Fibroblast of the aortic adventitia (primary cell): ENCODE results near the gene GDE1. TPM values are rescaled to one million over a fixed set of nuclear protein-coding genes. Genes with fewer than 3 reads are reported as not detected.
"Not testable (repeated sequence)": the region's sequence is repeated elsewhere in the genome, so short reads cannot be mapped to it uniquely, and the experiment has no call there.

Source experiments
- DNase-seq: peaks from one replicate; pipeline ENCODE4 v3.0.0-alpha.2; 2010; ENCODE audit warnings: low read depth
- H3K4me3 ChIP-seq: 2 replicates; pipeline ENCODE4 v1.5.1; 2011; ENCODE audit warnings: low read depth, mild to moderate bottlenecking, control low read depth, low read length, moderate library complexity
- total RNA-seq: library from RNA; depleted of rRNA; stranded (reverse); fragments of >200 nt; gene quantifications from 2 replicates; pipeline ENCODE4 v1.2.3, GENCODE V29; 2012; ENCODE audit warnings: low replicate concordance
- TF ChIP-seq, protein P1 (sequence below): IDR thresholded peaks from 2 replicates; pipeline ENCODE4 v1.5.1; 2011; ENCODE audit warnings: mild to moderate bottlenecking, low read length, control low read depth, inconsistent platforms; ENCODE audit not compliant: insufficient read depth

GDE1 gene
- total RNA-seq, 1 donor: 59.9 TPM

DNA sequence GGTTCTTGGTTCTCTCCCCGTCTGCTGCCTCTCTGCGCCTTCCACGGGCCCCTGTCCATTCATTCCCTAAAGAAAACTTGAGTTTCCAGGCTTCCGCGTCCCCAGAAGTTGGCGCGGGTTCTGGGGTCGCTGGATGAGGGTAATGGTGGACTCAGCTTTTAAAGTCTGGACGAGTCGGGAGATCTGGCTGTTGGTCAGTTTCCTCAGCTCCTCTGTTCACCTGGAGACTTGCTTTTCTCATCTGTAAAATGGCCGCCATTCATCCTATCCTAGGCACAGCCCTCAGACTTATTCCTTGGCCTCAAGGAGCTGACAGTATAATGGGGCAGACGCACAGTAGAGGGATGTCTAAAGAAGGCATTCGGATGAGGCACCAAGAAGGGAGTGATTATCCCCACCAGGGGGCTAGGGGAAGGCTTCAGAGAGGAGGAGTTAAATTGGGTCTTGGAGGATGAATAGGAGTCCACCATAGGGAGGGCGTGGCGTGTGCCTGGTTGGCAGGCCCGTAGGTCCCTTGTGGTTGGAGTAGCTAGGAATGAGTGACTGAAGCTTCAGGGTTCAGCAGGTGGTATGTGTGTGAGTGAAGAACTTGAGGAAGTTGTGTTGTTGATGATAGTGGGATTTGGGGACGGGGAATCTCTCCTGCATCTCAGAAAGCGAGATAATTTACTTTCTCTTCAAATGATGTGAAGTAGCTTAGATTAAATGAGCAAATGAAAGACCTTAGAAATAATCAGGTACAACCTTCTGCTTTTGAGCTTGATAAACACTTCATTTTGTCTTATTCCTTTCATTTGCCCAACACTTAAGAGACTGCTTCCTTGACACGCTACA is 34.3 kb upstream of the GDE1 start:
- DNase-seq: peak; percentile 30
- peak overlapping the region; percentile 87 for H3K4me3 ChIP-seq
- TF ChIP-seq, protein P1, sequence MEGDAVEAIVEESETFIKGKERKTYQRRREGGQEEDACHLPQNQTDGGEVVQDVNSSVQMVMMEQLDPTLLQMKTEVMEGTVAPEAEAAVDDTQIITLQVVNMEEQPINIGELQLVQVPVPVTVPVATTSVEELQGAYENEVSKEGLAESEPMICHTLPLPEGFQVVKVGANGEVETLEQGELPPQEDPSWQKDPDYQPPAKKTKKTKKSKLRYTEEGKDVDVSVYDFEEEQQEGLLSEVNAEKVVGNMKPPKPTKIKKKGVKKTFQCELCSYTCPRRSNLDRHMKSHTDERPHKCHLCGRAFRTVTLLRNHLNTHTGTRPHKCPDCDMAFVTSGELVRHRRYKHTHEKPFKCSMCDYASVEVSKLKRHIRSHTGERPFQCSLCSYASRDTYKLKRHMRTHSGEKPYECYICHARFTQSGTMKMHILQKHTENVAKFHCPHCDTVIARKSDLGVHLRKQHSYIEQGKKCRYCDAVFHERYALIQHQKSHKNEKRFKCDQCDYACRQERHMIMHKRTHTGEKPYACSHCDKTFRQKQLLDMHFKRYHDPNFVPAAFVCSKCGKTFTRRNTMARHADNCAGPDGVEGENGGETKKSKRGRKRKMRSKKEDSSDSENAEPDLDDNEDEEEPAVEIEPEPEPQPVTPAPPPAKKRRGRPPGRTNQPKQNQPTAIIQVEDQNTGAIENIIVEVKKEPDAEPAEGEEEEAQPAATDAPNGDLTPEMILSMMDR: peak; percentile 29

DNA sequence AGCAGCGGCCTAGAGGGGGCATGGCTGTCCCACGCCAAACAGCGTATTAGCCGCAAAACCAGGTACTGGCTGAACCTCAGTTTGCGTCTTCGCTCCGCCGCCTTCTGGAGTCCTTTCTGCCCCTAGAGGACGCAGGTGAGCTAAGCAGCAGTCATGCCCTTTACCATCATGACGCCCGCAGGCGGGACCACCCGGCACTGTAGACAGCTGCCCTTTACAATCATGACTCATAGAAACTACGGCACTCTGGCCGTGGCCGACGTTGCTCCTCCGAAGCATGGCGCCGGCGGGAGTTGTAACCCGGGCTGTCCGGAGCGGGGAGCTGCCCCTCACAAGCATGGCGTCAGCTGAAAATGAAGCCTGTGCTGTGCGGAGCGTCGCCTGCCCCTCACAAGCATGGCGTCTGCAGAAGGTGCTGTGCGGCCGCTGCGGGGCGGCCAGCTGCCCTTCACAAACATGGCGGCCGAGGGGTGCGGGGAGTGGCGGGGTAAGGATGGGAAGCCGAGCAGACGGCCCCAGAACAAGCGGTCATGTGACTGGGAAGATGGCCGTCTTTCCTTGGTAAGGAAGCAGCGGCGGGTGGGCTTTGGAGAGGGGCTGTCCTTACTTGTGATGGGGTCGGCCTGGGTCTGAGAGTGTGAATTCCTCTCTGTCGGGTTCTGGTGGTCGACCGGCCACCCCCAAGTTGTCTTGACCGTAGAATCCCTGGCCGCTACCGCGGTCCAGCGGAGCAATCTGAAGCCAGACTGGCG is 33.5 kb upstream of the GDE1 start, which contains the start of gene VPS35L:
Gene VPS35L (plus strand): TSS at position 518 of the 752 bp plus-strand sequence. CDS start 27 bp downstream, at position 545.
- TF ChIP-seq, protein P1: peak; percentile 72
- peak; percentile 99 for DNase-seq

DNA sequence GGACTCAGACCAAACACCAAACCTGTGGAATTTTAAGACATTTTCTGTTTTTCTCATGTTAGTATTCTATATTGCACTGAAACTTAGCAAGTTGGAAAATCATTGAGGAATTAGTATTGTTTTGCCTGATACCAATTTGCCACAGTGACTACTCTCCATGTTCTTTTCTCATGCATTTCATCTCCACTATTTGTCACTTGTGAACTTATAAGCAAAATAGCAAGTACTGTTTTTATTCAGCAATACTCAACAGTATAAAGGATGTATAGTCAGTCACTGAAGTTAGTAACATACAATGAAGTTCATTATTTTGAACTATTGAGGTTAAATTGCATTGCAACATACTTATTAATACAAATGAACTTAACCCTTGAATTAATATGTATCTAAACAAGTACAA is 27.8 kb upstream of the GDE1 start:
- H3K4me3 ChIP-seq: no peak overlapping the region
- DNase-seq: no peak
- TF ChIP-seq, protein P1: no peak

More for the DNA sequence above, 33.5 kb upstream of the GDE1 start, which contains the start of gene VPS35L:
- peak within 1 kb of the TSS; percentile 87 for H3K4me3 ChIP-seq

DNA sequence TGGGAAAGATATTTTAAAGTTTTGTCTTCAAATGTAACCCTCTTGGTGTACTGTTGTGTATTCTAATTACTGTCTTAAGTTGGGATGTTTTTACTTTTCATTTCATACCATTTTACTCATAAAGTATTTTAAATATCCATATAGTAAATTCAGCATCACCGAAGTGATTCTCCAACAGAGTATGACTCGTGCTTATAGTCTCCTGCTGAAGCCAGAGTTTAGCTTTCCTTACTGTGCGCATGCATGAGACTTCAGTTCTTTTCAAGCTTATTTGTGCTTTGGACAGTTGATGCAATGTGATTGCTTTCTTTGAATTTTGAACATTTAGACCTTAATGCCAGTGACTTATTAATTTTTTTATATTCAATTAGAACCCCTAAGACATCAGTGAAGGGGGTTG is 26.2 kb upstream of the GDE1 start:
- no peak overlapping the region for H3K4me3 ChIP-seq
- TF ChIP-seq, protein P1: no peak

GRCh38 chr16:19543278-19543996 is 21.5 kb upstream of the GDE1 start:
- not testable (repeated sequence) for DNase-seq

More for the DNA sequence above, 26.2 kb upstream of the GDE1 start:
- DNase-seq: no peak

DNA sequence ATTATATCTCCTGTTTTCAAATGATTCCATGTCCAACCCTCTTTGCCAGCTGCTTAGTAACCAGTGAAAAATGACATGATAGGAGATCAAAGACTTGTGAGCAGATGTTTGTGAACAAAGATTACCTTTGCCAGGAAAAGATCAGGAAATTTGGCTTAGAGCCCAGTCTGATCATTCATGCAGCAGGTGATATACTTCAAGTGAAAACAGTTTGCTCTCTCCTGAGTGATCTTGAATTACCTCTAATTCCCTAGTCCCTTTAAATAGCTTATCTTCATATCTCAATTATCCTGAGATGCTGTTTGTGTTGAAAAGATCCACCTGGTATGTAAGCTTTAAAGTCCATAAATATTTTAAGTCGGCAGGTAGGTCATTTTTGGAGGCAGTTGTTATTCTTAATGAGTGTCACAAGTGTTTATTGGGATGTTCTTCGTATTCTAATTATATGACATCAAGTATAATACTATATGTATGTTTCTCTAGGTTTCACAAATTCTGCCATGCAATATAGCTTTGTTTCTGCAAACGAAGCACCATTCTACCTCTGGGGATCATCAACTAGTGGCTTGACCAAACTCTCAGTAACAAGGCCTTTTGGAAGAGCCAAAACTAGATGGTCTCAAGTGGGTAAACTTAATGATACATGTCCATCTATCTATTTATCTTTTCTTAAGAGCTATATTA is 20.4 kb upstream of the GDE1 start:
- H3K4me3 ChIP-seq: no peak overlapping the region
- TF ChIP-seq, protein P1: no peak
- DNase-seq: no peak

More at GRCh38 chr16:19543278-19543996, 21.5 kb upstream of the GDE1 start:
- not testable (repeated sequence) for H3K4me3 ChIP-seq
